ENCODE measurements around the gene AMY1C. TPM values are rescaled to one million over a fixed set of nuclear protein-coding genes. Genes with fewer than 3 reads are reported as not detected.
"Not testable (repeated sequence)": the region's sequence is repeated elsewhere in the genome, so short reads cannot be mapped to it uniquely, and the experiment has no call there.

Gene AMY1C
- total RNA-seq, 1 experiment from 2014 or later = not detected

DNA sequence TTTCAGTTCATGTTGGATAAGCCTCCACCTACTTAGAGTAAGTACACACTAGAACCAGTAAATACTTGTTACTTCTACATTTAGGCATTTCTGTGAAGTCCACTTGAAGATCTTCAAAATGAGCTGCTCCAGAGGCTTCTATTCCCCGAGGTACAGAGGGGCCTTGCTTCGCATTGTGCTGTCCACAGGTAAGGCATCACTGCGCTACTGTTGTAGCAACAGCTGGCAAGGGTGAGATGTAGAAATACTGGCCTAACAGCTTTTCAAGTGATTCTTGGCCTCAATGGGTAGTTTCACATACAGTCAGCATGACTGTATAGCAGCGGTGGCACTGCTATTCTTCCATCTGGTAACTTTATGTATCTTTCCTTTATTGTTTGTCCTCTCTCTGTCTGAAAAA is 4.7 kb upstream of the AMY1C start:
- POLR2A ChIA-PET; H3K9ac ChIP-seq (ENCODE audit: low read length); H3K4me3 ChIP-seq (replicated peaks in 1 of 2; ENCODE audit: low read depth in 1 of 2, low read length in 2 of 2); H3K27ac ChIP-seq (ENCODE audit: low read depth, low read length); H3K9me2 ChIP-seq (ENCODE audit: insufficient read depth); CTCF ChIA-PET; DNase-seq (ENCODE audit: low read depth, low spot score); BruUV-seq (replicated peaks); H3K4me1 ChIP-seq (ENCODE audit: control insufficient read depth in 1 of 2, insufficient read depth in 2 of 2, low read length in 2 of 2); H3K79me2 ChIP-seq (ENCODE audit: insufficient read depth, low read length); RAD21 ChIA-PET (ENCODE audit: low non-redundant PET in 1 of 2, low total read pairs in 2 of 2, uncharacterized antibody in 2 of 2, unreplicated experiment in 2 of 2); H3K27me3 ChIP-seq (ENCODE audit: insufficient read depth, low read length); H3K36me3 ChIP-seq (ENCODE audit: control insufficient read depth in 1 of 2, insufficient read depth in 2 of 2, low read length in 2 of 2); H3K4me2 ChIP-seq (ENCODE audit: low read length); H2AFZ ChIP-seq (ENCODE audit: low read depth, low read length, poor library complexity, severe bottlenecking); ATAC-seq; intact Hi-C loops (cut with micrococcal nuclease); H4K20me1 ChIP-seq (ENCODE audit: insufficient read depth); H3K9me3 ChIP-seq (ENCODE audit: control insufficient read depth in 1 of 2, insufficient read depth in 1 of 2, low read depth in 1 of 2, low read length in 2 of 2): not testable (repeated sequence)

- CTCF ChIA-PET; H2AFZ ChIP-seq (ENCODE audit: low read depth, low read length, poor library complexity, severe bottlenecking): not testable (repeated sequence)
Measured at GRCh38 chr1:103748273-103748672, 1.4 kb upstream of the AMY1C start.

GRCh38 chr1:103761896-103762295 is 12.2 kb downstream of the AMY1C start:
- H3K4me2 ChIP-seq (ENCODE audit: low read length) = no peak overlapping the region
- intact Hi-C loops (cut with micrococcal nuclease) = no loop called here
- no peak overlapping the region for H3K4me3 ChIP-seq (replicated peaks in 1 of 2; ENCODE audit: low read depth in 1 of 2, low read length in 2 of 2)
- RAD21 ChIA-PET (ENCODE audit: low non-redundant PET in 1 of 2, low total read pairs in 2 of 2, uncharacterized antibody in 2 of 2, unreplicated experiment in 2 of 2) = no interaction called here
- H3K4me1 ChIP-seq (ENCODE audit: control insufficient read depth in 1 of 2, insufficient read depth in 2 of 2, low read length in 2 of 2) = no peaks in the 10 kb centered on the region
- no peaks in the 10 kb centered on the region for H3K79me2 ChIP-seq (ENCODE audit: insufficient read depth, low read length)
- H3K9me3 ChIP-seq (ENCODE audit: control insufficient read depth in 1 of 2, insufficient read depth in 1 of 2, low read depth in 1 of 2, low read length in 2 of 2) = peaks cover 6 to 17% of the 10 kb centered on the region in 2 experiments; a peak in 2 of 4 replicates
- no peaks in the 10 kb centered on the region for H4K20me1 ChIP-seq (ENCODE audit: insufficient read depth)
- H3K9ac ChIP-seq (ENCODE audit: low read length) = no peak overlapping the region
- no peak for ATAC-seq
- CTCF ChIA-PET = no interaction called here
- no peak overlapping the region for H3K27ac ChIP-seq (ENCODE audit: low read depth, low read length)
- BruUV-seq (replicated peaks) = no TSS peak
- DNase-seq (ENCODE audit: low read depth, low spot score) = no peak
- no peaks in the 10 kb centered on the region for H3K36me3 ChIP-seq (ENCODE audit: control insufficient read depth in 1 of 2, insufficient read depth in 2 of 2, low read length in 2 of 2)
- H3K9me2 ChIP-seq (ENCODE audit: insufficient read depth) = no peaks in the 10 kb centered on the region
- no peaks in the 10 kb centered on the region for H3K27me3 ChIP-seq (ENCODE audit: insufficient read depth, low read length)
- POLR2A ChIA-PET = no interaction called here
- H2AFZ ChIP-seq (ENCODE audit: low read depth, low read length, poor library complexity, severe bottlenecking) = no peak overlapping the region
- TF ChIP-seq, protein P1, sequence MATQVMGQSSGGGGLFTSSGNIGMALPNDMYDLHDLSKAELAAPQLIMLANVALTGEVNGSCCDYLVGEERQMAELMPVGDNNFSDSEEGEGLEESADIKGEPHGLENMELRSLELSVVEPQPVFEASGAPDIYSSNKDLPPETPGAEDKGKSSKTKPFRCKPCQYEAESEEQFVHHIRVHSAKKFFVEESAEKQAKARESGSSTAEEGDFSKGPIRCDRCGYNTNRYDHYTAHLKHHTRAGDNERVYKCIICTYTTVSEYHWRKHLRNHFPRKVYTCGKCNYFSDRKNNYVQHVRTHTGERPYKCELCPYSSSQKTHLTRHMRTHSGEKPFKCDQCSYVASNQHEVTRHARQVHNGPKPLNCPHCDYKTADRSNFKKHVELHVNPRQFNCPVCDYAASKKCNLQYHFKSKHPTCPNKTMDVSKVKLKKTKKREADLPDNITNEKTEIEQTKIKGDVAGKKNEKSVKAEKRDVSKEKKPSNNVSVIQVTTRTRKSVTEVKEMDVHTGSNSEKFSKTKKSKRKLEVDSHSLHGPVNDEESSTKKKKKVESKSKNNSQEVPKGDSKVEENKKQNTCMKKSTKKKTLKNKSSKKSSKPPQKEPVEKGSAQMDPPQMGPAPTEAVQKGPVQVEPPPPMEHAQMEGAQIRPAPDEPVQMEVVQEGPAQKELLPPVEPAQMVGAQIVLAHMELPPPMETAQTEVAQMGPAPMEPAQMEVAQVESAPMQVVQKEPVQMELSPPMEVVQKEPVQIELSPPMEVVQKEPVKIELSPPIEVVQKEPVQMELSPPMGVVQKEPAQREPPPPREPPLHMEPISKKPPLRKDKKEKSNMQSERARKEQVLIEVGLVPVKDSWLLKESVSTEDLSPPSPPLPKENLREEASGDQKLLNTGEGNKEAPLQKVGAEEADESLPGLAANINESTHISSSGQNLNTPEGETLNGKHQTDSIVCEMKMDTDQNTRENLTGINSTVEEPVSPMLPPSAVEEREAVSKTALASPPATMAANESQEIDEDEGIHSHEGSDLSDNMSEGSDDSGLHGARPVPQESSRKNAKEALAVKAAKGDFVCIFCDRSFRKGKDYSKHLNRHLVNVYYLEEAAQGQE (IDR thresholded peaks at IDR 0.05; ENCODE audit: low read depth) = no peak
- TF ChIP-seq SP1 (IDR thresholded peaks at IDR 0.05; ENCODE audit: low read depth) (no peak), EZH2phosphoT487 (IDR thresholded peaks at IDR 0.05; ENCODE audit: borderline replicate concordance) (no peak), RAD21 (IDR thresholded peaks at IDR 0.05; ENCODE audit: low read depth) (no peak), FOSL1 (IDR thresholded peaks at IDR 0.05; ENCODE audit: low read depth) (no peak), EZH2 (IDR thresholded peaks at IDR 0.05) (no peak), EGR1 (IDR thresholded peaks at IDR 0.05; ENCODE audit: low read depth) (no peak)
- TF ChIP-seq, protein P2, sequence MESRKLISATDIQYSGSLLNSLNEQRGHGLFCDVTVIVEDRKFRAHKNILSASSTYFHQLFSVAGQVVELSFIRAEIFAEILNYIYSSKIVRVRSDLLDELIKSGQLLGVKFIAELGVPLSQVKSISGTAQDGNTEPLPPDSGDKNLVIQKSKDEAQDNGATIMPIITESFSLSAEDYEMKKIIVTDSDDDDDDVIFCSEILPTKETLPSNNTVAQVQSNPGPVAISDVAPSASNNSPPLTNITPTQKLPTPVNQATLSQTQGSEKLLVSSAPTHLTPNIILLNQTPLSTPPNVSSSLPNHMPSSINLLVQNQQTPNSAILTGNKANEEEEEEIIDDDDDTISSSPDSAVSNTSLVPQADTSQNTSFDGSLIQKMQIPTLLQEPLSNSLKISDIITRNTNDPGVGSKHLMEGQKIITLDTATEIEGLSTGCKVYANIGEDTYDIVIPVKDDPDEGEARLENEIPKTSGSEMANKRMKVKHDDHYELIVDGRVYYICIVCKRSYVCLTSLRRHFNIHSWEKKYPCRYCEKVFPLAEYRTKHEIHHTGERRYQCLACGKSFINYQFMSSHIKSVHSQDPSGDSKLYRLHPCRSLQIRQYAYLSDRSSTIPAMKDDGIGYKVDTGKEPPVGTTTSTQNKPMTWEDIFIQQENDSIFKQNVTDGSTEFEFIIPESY (IDR thresholded peaks at IDR 0.05; ENCODE audit: extremely low read depth, insufficient replicate concordance, low read length) = no peak

More at GRCh38 chr1:103748273-103748672, 1.4 kb upstream of the AMY1C start:
- intact Hi-C loops (cut with micrococcal nuclease); H3K9me3 ChIP-seq (ENCODE audit: control insufficient read depth in 1 of 2, insufficient read depth in 1 of 2, low read depth in 1 of 2, low read length in 2 of 2); H3K9ac ChIP-seq (ENCODE audit: low read length); H3K79me2 ChIP-seq (ENCODE audit: insufficient read depth, low read length); H3K4me3 ChIP-seq (replicated peaks in 1 of 2; ENCODE audit: low read depth in 1 of 2, low read length in 2 of 2); POLR2A ChIA-PET; H4K20me1 ChIP-seq (ENCODE audit: insufficient read depth); H3K27me3 ChIP-seq (ENCODE audit: insufficient read depth, low read length); ATAC-seq; DNase-seq (ENCODE audit: low read depth, low spot score); H3K36me3 ChIP-seq (ENCODE audit: control insufficient read depth in 1 of 2, insufficient read depth in 2 of 2, low read length in 2 of 2); H3K9me2 ChIP-seq (ENCODE audit: insufficient read depth); H3K4me2 ChIP-seq (ENCODE audit: low read length); H3K4me1 ChIP-seq (ENCODE audit: control insufficient read depth in 1 of 2, insufficient read depth in 2 of 2, low read length in 2 of 2); BruUV-seq (replicated peaks); RAD21 ChIA-PET (ENCODE audit: low non-redundant PET in 1 of 2, low total read pairs in 2 of 2, uncharacterized antibody in 2 of 2, unreplicated experiment in 2 of 2); H3K27ac ChIP-seq (ENCODE audit: low read depth, low read length): not testable (repeated sequence)

Measured in HCT116 (cell line).